Left renal cortex interstitium (tissue), 4 donors: Measurements from ENCODE around the gene VPS41. TPM values are rescaled to one million over a fixed set of nuclear protein-coding genes. Genes with fewer than 3 reads are reported as not detected.
"Not testable (repeated sequence)": the region's sequence is repeated elsewhere in the genome, so short reads cannot be mapped to it uniquely, and the experiment has no call there.

Source experiments
- DNase-seq, 4 donors: peaks; one replicate each; pipeline ENCODE4 v3.0.0-alpha.2; 2013; ENCODE audit warnings: low read depth in 4 of 4, low spot score in 2 of 4, missing footprints in 1 of 4
- polyA plus RNA-seq, 4 donors: library from polyadenylated mRNA; unstranded; fragments of 120-200 nt; gene quantifications; one replicate each; pipeline ENCODE4 v1.2.1, GENCODE V29; 2013; ENCODE audit not compliant: insufficient read length in 4 of 4

The VPS41 gene
- polyA plus RNA-seq, 4 donors: 62.2 to 84.6 (median 77.5) TPM

DNA sequence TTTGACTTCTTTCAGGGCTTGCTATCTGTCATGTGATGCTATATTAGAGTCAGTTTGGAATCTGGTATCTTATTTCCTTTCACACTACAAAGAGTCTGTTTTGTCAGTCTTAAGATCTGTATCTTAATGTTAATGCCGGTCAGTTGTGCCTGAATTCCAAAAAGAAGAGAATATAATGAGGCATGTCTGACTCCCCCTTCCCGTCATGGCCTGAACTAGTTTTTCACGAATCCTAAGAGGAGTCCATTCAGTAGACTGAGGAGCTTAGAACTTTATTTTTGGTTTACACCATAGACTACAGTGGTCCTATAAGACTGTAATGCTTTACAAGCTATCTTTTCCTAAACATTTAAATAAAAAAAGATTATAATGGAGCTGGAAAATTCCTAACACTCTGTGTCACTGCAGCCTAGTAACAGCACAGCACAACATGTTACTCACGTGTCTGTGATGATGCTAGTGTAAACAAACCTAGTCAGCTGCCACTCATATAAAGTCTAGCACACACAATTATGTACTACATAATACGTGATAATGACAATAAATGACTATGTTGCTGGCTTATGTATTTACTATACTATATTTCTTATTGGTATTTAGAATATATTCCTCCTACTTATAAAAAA lies 50.6 kb downstream of the VPS41 start:
- DNase-seq: no peak

DNA sequence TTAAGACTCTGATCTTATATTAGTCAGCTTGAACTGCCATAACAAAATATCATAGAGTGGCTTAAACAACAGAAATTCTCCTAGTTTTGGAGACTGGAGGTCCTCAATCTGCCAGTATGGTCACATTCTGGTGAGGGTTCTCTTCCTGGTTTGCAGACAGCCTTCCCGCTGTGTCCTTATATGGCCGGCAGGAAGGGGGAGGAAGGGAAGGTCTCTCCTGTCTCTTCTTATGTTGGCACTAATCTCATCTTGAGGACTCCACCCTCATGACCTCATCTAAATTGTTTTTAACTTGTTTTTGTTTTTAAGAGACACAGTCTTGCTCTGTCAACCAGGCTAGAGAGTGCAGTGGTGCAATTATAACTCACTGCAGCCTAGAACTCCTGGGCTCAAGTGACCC lies 53.1 kb downstream of the VPS41 start:
- no peak for DNase-seq

DNA sequence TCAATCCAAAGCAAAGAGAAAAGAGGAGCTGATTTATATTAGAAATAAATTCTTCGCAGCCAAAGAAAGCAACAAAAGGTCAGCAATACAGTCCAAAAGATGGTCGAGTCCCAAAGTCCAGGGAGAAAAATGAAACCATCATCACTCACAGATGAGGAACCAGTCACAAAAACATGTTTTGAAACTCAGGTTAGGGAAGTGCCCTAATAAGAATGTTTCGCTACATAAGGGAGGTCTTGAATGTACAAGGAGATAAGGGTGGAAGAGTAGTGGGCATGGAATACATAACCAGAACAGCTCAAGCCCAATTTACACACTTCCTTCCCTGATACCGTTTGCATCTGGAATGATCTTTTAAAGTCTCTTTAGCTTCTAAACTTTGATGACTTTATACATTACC lies 53.6 kb downstream of the VPS41 start:
- DNase-seq: no peak

DNA sequence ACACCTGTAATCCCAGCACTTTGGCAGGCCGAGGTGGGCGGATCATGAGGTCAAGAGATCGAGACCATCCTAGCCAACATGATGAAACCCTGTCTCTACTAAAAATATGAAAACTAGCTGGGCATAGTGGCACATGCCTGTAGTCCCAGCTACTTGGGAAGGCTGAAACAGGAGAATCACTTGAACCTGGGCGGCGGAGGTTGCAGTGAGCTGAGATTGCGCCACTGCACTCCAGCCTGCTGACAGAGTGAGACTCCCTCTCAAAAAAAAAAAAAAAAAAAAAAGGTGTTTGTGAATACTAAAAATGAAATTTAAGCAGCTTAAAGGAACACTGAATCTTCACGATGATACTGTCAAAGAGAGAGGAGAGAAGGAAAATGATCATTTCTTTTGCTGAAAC lies 54.0 kb downstream of the VPS41 start:
- not testable (repeated sequence) for DNase-seq

DNA sequence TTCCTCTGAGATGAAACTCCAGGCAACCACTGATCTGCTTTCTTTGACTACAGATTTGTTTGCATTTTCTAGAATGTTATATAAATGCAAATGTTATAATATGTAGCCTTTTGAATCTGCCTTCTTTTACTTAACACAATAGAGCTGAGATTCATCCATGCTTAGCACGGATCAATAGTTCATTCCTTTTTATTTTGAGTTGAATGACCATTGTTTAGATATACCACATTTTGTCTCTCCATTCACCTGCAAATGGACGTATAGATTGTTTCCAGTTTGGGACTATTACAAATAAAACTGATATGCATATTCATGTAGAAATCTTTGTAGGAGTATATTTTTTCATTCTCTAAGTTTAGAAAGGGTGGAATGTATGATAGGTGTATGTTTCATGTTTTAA lies 57.7 kb downstream of the VPS41 start:
- no peak for DNase-seq

DNA sequence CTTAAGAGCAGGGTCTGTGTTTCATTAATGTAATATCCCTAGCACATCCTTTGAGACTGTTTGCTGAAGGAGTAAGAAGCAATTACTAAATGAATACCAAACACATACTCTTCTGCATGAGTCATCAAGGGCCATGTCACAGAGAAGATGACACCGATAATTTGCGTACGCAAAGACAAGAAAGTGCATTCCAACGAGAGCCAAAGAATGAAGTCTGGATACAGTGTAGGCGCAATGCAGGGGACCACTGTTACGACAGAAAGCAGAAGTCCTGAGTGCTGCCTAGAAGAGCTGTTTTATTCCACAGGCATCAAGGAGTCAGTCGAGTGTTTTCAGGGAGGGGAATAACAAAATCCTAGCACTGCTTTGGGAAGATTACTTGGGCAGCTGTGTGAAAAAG lies 62.7 kb downstream of the VPS41 start:
- no peak for DNase-seq

DNA sequence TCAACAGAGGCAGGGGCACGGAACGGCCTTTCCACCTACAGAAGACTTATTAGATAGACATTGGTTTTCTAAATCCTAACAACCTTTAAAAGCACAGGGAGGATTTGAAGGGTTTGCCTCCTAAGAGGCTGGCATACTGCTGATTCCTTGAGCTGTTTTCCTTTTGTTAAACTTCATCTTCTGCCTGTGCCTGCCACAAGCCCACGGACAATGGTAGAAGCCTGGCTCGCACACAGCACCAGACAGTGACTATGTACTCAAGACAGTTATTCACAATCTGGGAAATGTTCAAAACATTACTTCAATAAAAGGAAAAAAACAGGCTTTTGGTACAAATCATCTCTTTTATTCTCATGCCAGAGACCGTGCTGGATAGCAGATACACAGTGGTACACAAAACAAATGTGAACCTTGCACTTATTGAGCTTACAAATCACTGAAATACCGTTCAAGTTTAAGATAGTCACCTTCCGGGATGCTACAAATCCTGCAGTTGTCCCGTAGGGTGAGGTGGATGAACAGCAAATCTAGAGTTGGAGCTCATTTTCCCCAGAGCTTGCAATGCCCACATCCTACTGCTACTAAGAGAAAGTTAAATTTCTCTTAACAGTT lies 63.9 kb downstream of the VPS41 start:
- no peak for DNase-seq

DNA sequence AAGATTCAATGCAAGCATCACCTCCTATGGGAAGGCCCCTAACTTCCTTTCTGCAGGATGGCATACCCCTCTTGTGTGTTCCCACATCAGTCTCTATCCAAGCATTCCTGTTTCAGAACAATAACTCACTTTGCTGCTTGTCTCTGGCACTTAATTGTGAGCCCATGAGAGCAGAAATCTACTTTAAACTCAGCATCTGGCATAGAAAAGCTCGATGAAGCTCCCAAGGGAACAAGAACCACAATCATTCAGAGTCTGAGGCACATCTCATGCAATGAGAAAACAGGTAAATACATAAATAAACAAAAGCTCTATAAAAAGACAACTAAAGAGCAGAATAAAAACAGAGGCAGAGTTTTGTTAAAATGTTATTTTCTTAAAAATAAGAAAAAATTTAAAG lies 66.2 kb downstream of the VPS41 start:
- no peak for DNase-seq

DNA sequence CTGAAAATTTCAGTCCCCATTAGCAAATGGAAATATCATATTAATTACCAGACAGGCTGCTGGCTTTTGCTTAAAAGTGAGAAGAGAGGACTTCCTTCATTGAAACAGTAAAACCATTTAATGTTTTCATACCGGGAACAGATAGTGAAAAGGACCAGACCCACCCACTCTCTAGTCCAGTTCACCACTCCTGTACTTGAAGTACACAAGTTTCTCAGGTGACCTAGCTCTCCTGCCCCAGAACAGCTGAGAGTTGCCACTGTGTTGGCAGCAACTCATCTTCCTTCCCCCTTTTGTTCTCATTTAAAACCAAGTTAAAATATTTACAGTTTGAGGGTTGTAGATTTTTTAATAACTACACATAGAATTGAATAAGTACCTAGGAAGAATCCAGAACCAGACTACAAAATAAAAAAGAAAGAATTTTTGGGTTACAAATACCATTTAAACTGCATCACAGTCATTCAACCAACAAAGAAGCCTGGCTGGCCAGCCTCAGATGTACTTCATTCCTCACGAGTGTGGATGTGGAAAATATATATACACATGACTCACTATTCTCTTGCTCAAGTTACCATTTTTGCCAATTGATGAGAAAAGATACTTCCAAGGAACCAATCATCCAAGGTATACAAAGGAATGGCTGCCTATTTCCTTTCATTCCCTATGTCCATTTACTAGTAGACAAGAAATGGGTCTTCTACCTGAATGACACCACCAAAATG lies 68.1 kb downstream of the VPS41 start:
- DNase-seq: no peak

DNA sequence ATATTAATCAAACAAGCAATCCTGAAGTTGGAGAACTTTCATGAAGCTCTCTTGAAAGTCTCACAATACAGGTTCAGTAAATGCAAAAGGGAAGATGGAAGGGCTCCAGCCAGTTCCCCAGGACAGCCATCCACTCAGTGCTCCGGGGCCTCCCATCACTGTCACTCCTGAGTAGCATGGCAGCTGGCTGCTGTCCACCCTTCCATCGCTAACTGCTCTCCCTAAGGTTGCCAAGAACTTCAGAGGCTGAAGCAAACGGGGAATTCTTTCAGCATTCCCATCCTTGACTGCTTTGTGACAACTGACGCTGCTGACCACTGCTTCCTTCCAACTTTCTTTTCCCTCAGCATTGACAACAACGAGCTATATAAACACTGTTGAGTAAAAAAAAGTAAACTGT lies 69.1 kb downstream of the VPS41 start:
- DNase-seq: no peak

DNA sequence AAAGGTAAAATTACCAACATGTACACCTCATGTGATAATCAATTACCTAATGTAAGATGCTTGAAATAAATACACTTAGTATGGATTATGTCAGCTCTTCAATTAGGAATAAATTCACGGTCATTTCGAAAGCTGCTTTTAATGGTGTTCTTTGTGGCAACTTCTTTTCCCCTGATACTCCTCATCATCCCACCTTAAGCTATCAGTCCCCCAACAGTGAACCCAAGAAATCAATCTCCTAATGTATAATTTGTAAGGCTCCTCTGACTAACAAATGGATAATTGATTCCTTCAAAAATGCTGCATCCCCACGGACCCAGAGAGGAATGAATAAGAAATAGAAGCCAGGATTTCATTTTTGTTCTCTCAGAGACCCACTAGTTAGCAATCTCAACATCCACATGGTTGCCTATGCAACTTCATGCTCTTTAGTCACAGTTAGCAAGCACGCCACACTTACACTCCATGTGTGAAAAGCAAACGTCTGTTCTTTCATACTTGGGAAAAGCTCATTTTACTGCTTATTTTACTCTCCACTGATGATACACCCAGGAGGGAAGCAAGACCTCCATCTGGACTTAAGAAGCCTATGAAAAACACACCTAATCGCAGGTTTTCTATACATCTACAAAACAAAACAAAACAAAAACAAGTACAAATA lies 70.1 kb downstream of the VPS41 start:
- no peak for DNase-seq

DNA sequence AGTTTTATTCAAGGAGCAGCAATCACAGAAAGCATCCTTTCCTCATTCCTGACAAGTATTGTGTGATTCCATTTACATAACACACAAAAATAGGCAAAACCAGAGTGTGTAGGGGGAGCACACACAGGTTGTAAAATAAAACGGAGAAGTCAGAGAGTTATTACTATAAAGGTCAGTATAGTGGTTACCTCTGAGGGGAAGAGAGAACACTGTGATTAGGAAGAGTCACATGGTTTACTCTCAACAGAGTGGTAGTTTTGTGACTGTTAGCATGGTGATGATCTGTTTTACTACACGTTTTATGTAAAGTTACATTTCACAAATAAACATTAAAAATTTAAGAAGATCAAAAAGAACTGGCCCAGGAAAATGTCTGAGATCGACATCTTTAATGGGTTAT lies 74.6 kb downstream of the VPS41 start:
- DNase-seq: no peak

DNA sequence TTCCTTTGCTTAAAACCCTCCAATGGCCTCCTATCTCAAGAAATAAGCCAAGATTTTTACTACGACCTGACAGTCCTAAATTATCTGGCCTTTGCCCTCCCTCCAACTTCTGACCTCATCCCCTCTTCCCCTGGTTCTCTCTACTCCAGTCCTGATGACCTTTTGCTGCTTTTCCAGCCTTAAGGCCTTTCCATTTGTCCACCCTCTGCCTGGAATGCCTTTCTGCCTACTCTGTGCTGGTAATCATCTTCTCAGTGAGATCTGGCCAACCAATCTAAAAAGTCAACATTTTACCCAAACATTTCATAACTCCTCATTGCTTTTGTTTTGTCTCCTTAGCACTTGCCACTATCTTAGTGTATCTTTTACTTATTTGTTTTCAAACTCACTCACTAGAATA lies 75.7 kb downstream of the VPS41 start:
- DNase-seq: no peak

DNA sequence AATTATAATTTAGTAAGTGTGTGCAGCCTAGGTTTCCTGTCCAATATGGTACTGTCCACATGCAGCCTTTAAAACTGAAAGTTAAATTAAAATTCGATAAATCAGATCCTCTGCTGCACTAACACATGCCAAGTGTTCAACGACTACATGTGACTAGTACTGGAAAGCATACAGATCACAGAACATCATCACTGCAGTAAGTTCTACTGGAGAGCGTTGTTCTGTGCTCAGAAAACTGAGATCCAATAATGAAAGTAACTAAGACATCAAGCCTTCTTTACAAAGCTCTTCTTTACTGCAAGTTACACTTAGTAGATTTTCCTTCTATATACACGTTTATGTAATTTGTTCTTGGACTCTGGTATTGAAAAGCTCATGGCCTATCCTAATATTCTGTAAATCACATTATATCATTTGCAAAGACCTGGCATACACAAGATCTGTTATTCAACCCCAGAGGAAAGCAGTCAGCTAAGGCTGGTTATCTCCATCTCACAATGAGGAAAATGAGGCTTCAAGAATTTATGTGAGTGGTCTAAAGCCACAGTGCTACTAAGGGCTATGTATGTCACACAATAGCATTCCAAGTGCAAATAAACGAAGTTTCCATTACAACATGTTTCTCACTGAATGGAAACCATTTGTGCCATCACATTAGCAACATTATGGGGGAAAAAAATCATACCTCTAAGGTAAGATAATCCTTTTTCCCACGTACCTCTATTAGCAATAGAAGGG lies 77.6 kb downstream of the VPS41 start:
- DNase-seq: no peak

DNA sequence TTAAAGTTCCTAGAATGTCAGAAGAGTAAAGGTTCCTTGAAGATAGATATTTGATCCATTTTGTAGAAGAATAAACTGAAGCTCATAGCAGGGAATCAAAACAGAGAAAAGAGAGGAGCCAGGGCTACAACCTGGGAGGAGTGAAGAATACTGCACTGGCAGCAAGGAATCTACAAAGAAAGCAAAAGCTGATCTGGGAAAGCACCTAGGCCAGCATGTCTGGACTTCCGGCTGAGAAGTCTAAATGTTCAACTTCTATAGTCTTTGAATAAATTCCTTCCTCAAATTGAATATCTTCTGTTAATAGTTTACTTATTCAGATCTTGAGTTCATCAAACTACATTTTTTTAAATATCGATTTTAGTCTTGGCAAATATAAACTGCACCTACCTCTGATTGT lies 78.2 kb downstream of the VPS41 start:
- DNase-seq: no peak

DNA sequence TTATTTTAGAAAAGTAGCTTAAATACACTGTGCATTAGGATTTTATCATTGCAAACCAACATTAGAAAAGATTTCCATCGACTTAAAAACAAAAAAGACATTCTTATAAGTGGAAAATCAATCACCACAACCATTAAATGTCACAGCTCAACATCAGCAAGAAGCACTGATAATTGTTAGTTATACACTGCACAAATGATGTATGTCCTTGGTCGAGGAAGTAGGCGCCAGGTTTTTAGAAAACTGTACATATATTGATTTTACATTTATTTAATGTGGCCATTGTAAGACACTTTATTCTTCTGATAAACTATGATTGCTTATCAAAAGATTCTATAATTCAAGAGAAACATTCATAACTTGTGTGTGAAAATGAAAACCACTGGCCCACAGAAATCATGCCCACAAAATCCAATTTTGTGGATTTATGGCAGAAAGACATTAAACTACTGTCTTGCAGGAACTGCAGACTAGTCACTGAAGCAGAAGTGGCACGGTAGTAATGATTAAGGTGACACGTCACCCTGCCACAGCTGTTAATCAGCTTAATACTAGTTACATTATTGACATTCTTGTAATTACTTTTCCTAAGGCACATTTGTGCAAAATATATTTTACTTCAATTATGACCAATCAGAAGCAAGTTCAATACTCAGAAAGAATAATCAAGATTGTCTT lies 79.4 kb downstream of the VPS41 start:
- no peak for DNase-seq

DNA sequence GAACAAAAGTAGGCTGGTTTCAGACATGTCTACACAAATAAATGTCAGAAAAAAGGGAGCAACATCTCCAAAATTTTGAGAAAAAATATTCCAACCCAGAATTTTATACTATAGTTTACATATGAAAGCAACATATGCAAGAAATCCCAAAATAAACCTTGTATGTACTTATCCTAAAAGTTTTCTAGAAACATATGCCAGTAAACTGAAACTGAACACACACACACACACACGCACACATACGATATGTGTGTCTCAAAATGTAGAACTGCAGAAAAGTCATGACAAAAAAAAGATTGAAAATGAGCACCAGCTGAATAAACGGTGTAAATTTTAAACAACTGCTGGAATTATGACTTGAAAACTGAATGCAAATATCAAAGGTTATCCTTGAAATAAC lies 81.0 kb downstream of the VPS41 start:
- DNase-seq: no peak

DNA sequence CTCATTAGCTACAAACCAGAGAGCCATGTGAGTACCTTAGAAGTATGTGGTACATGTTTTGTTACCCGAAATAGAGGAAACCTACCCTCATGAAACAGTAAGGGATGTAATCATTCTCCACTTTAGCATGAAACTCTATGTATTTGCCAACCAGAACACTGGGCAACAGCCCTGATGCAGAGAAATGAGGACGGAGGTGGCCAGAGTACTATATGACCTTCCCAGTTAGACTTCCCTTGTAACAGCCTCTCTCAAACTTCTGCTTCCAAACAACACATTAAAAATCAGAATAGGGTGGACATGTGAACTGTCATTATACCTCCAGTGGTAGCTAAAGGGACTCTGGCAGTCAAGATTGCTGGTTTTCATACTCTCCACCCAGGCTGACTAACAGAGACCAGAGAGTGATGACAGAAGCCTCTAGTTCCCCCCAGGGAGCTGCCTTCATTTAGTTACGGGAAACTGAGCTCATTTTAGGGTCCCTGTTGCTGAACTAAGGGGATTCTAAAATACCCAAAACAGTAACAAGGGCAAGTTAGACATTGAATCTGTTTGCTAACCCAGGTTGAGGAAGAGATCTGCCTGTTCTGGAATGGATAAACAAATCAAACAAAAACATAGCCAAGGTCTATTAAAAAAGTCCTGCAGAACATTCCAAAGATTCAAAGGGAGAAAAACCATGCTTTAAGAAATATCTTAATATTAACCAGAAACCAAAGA lies 83.1 kb downstream of the VPS41 start:
- no peak for DNase-seq

DNA sequence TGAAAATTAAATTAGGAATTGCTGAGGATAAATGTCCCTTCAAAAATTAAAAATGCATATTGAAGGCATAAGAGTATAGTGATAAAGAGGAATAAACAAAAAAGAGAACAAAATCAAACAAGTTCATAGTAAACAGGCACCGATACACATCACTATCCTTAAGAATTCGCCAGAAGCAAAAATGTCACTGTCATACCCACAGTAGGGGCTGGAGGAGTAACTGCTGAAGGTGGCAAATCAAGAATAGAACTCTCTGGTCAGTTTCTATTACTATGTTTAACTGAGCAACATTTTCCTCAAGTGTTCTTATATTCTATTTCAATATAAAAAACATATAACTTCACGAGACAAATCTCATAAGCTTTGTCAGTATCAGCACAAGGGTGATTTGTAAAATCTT lies 84.0 kb downstream of the VPS41 start:
- DNase-seq: no peak

DNA sequence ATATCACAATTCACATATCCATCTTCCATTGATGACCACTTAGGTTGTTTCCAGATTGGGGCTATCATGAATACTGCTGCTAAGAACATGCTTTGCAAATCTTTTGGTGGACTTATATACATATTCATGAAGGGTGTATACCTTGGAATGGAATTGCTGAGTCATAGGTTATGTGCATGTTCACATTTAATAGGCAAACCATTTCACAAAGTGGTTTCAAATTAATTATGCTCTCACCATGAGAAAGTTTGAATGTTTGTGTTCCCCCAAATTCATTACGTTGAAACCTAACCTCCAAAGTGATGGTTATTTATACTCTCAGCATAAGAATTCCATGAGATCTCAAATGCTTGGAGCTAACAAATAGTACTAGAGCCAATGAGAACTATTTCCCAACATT lies 86.4 kb downstream of the VPS41 start:
- DNase-seq: no peak
